ENCODE results near the gene WBP1L.
"Not testable (repeated sequence)": the region's sequence is repeated elsewhere in the genome, so short reads cannot be mapped to it uniquely, and the experiment has no call there.

DNA sequence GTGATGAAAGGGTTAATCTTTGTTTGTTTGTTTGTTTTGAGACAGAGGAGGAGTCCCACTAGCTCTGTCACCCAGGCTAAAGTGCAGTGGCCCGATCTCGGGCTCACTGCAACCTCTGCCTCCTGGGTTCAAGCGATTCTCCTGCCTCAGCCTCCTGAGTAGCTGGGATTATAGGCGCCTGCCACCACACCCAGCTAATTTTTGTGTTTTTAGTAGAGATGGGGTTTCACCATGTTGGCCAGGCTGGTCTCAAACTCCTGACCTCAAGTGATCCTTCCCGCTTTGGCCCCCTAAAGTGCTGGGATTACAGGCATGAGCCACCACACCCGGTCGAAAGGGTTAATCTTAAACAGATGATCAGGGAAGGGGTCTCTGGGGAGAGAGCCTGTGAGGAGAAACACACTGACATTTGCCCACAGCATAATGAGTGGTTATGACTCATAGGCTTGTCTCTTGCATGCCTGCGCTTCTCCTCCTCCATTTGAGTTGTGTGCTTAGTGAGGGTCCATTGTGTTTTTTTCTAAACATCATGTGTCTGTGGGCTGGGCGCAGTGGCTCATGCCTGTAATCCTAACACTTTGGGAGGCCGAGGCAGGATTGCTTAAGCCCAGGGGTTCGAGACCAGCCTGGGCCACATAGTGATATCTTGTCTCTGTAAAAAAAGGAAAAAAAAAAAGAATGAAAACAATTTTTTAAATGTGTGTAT is 112.1 kb downstream of the WBP1L start:
- TF ChIP-seq, protein P1, sequence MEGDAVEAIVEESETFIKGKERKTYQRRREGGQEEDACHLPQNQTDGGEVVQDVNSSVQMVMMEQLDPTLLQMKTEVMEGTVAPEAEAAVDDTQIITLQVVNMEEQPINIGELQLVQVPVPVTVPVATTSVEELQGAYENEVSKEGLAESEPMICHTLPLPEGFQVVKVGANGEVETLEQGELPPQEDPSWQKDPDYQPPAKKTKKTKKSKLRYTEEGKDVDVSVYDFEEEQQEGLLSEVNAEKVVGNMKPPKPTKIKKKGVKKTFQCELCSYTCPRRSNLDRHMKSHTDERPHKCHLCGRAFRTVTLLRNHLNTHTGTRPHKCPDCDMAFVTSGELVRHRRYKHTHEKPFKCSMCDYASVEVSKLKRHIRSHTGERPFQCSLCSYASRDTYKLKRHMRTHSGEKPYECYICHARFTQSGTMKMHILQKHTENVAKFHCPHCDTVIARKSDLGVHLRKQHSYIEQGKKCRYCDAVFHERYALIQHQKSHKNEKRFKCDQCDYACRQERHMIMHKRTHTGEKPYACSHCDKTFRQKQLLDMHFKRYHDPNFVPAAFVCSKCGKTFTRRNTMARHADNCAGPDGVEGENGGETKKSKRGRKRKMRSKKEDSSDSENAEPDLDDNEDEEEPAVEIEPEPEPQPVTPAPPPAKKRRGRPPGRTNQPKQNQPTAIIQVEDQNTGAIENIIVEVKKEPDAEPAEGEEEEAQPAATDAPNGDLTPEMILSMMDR (IDR thresholded peaks at IDR 0.05): not testable (repeated sequence)
- TF ChIP-seq EP300 (IDR thresholded peaks at IDR 0.05): peak in 1 of 2 donors; percentile 31

Data from tibial nerve (tissue), 4 donors.